Heart left ventricle (tissue), 13 donors: Measurements from ENCODE around the gene POMGNT1.

Experiments
- POLR2A ChIP-seq, 2 donors: fragments of 450-650 bp; IDR thresholded peaks; one replicate each; pipeline ENCODE4 v1.6.1; 2017; ENCODE audit warnings: antibody characterized with exemption in 2 of 2, mild to moderate bottlenecking in 2 of 2, moderate library complexity in 2 of 2
- TF ChIP-seq, protein P1 (sequence below), 12 donors: fragments of 200-600 bp; sonication (generic) in 4 of 12; IDR thresholded peaks; one replicate each; pipeline versions ENCODE4 v1.5.0 to v1.8.0; 2018 to 2022; ENCODE audit warnings: antibody characterized with exemption in 12 of 12, mild to moderate bottlenecking in 5 of 12
- donor health status: ischemic (EF 13 %, LVEDD 7.1; RV severe dilation, severe dysfunction).
- donor health status: DM: no; HTN: yes; CAD: no.
- donor health status: DM: no; HTN: no; CAD: no.
- donor health status: ischemic (EF 25% LVEDD 6.9; RV normal size, moderate dysfunction).
- donor health status: ischemic (EF 25% LVEDD 5.7; RV mildly dilated, moderate dysfunction).
- donor health status: ischemic (EF 35%, LVEDD 5.7; RV mildly dilated, moderate dysfunction).
- donor health status: nonischemic (EF 11% LVEDD 7.7; RV severe dilation, severe dysfunction).
- donor health status: DM: yes; HTN: yes; CAD: no.
- donor health status: PGD.
- donor health status: ischemic (EF 29% LVEDD 5.4; RV normal size, mild dysfunction).
- donor health status: nonischemic (EF 23%, LVEDD 6.1; RV moderate dilation, normal function).

DNA sequence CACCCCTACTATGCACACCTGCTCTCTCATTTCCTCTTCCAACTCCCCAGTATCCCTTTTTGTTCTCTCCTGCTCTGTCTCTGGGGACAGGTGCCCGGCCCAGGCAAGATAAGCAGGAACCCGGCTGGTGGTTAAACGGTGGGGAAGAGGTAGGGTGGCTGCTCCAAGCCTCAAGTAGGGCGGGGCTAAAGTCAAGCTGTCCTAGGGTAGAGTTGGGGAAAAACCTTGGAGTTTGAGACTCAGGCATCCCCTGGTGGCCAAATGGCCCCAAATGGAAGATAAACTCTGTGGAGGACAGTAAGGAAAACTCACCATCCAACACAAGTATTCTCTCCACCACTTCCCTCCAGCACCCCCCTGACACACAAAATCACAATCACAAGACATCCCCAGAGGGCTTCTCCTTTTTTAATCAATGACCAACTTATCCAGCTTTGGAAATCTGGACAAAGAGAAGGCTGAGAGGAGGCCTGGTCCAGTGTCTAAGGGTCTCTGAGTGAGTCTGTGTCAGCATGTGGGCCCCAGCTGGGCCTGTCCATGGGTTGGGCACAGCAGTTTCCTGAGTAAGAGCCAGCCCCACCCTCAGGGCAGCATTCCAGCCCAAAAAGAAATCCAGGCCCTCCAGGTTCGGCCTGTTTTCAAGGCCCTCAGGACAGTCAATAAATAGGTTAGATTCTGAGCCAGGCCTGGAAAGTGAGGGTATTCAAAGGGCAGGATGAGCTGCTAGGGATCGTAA is 9.8 kb downstream of the POMGNT1 start:
- TF ChIP-seq, protein P1, sequence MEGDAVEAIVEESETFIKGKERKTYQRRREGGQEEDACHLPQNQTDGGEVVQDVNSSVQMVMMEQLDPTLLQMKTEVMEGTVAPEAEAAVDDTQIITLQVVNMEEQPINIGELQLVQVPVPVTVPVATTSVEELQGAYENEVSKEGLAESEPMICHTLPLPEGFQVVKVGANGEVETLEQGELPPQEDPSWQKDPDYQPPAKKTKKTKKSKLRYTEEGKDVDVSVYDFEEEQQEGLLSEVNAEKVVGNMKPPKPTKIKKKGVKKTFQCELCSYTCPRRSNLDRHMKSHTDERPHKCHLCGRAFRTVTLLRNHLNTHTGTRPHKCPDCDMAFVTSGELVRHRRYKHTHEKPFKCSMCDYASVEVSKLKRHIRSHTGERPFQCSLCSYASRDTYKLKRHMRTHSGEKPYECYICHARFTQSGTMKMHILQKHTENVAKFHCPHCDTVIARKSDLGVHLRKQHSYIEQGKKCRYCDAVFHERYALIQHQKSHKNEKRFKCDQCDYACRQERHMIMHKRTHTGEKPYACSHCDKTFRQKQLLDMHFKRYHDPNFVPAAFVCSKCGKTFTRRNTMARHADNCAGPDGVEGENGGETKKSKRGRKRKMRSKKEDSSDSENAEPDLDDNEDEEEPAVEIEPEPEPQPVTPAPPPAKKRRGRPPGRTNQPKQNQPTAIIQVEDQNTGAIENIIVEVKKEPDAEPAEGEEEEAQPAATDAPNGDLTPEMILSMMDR (IDR thresholded peaks at IDR 0.05): peak in 1 of 12 donors; percentile 14
- no peak for TF ChIP-seq POLR2A (IDR thresholded peaks at IDR 0.05)
